Astrocyte of the spinal cord (primary cell): ENCODE measurements around the gene HS3ST5.

ENCODE experiments used
- DNase-seq: peaks from one replicate; pipeline ENCODE4 v3.0.0; 2011; ENCODE audit warnings: low read depth, low spot score
- H3K4me3 ChIP-seq: 2 replicates; pipeline ENCODE4 v1.5.1; 2011; ENCODE audit warnings: low read depth, mild to moderate bottlenecking, low read length, moderate library complexity
- in situ Hi-C: cut with HindIII; loops from 2 replicates; pipeline ENCODE4 v1.10.0; 2017; ENCODE audit warnings: low sequenced_read_pairs
- TF ChIP-seq, protein P1 (sequence below): IDR thresholded peaks from 2 replicates; pipeline ENCODE4 v1.5.1; 2012; ENCODE audit warnings: low read depth, mild to moderate bottlenecking, low read length, inconsistent platforms

The HS3ST5 gene

DNA sequence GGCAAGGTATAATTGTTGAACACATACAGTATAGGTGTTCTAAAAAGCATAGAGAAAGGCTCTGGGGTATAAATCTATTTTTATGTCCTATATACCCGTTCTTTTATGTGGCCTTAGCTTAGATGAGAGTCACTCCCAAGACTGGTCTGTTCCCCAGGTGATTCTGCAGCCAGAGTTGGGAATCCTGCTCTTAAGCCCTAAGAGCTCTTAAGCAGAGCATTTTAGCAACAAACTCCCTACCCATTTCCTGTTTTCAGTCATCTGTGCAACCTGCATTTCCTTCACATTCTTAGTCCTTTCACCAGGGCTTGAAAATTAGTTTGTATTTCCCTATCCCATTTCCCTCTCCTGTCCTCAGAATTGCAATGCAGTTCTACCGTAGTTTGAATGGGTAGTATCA lies 166.1 kb downstream of the HS3ST5 start:
- no peak for DNase-seq
- in situ Hi-C loops, result no loop called here
- TF ChIP-seq, protein P1, sequence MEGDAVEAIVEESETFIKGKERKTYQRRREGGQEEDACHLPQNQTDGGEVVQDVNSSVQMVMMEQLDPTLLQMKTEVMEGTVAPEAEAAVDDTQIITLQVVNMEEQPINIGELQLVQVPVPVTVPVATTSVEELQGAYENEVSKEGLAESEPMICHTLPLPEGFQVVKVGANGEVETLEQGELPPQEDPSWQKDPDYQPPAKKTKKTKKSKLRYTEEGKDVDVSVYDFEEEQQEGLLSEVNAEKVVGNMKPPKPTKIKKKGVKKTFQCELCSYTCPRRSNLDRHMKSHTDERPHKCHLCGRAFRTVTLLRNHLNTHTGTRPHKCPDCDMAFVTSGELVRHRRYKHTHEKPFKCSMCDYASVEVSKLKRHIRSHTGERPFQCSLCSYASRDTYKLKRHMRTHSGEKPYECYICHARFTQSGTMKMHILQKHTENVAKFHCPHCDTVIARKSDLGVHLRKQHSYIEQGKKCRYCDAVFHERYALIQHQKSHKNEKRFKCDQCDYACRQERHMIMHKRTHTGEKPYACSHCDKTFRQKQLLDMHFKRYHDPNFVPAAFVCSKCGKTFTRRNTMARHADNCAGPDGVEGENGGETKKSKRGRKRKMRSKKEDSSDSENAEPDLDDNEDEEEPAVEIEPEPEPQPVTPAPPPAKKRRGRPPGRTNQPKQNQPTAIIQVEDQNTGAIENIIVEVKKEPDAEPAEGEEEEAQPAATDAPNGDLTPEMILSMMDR, result no peak
- no peak overlapping the region for H3K4me3 ChIP-seq

DNA sequence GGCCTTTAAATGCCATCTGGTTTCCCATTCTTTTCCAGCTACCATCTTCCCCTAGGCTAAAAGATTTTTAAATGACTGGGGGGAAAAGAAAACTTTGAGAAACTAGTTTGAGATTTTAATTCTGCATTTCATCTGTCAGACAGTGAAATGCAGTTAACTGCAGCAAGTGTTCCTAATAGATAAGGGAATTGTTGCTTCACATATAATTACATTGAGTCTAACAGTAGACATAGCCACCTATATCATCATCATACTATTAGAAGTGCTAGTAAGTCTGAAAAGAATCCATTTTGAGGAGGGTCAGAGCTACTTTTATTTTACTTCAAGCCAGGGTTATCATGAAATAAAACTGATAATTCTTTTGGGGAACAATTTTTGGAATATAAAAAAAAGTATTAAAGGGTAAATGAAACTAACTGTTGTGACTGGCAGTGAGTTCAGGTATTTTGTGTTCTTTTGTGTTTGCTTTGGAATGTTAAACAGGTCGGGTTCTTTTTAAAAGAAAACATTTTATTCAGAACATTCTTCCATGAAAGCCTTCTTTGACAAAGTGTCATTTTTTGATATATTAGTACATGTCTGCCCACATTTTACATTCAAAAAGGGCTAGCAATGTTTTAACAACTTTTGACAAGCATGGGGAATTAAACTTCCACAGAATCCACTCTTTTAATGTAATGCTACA lies 170.1 kb downstream of the HS3ST5 start:
- DNase-seq, result no peak
- no peak overlapping the region for H3K4me3 ChIP-seq
- in situ Hi-C loops, result no loop called here
- TF ChIP-seq, protein P1, result no peak

GRCh38 chr6:114171473-114171872 lies 171.3 kb downstream of the HS3ST5 start:
- no peak for DNase-seq
- H3K4me3 ChIP-seq, result no peak overlapping the region
- in situ Hi-C loops, result no loop called here
- TF ChIP-seq, protein P1, result no peak

DNA sequence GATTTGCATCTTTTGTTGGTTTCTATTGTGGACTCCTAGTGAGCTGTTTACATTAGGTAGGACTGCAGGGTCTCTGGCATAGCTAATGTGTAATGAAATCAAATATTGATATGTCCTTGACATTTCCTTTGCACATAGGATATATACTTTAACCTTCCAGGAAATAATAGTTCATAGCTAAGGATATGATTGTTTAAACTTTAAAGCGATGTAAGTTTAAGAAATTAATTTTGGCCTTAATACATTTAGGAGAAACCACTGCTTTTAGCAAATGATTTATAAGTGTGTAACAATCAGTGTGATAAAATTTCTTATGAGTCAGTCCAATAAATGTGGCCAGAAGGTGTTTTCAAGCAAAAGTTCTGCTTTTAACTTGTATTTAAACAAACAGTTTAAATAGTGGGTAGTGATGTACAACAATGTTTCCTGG lies 171.8 kb downstream of the HS3ST5 start:
- no peak overlapping the region for H3K4me3 ChIP-seq
- TF ChIP-seq, protein P1, result no peak
- DNase-seq, result no peak
- in situ Hi-C loops, result no loop called here

GRCh38 chr6:114170372-114170771 lies 172.5 kb downstream of the HS3ST5 start:
- no peak overlapping the region for H3K4me3 ChIP-seq
- in situ Hi-C loops, result no loop called here
- TF ChIP-seq, protein P1, result no peak
- no peak for DNase-seq

GRCh38 chr6:114169763-114170162 lies 173.1 kb downstream of the HS3ST5 start:
- TF ChIP-seq, protein P1, result no peak
- H3K4me3 ChIP-seq, result no peak overlapping the region
- DNase-seq, result no peak
- in situ Hi-C loops, result no loop called here
